Upper lobe of left lung (tissue), 6 donors: Measurements from ENCODE around the gene NPHS1. TPM values are rescaled to one million over a fixed set of nuclear protein-coding genes. Genes with fewer than 3 reads are reported as not detected.
A peak's percentile ranks its signal among the peaks of the same experiment; 100 is the strongest.

Source experiments
- ATAC-seq, 2 donors: fragments of 200-7000 bp; cut with Tn5 transposase; one replicate each; pipeline ENCODE4 v1.9.1; 2022; ENCODE audit warnings: mild to moderate bottlenecking in 2 of 2, moderate library complexity in 2 of 2; ENCODE audit not compliant: low FRiP score in 2 of 2
- DNase-seq, 2 donors: peaks; one replicate each; pipeline ENCODE4 v3.0.0-alpha.2; 2019 to 2020
- H3K27ac ChIP-seq, 4 donors: fragments of 200-600 bp; sonication (generic); one replicate each; pipeline ENCODE4 v1.5.1; 2016 to 2019
- H3K27me3 ChIP-seq, 4 donors: fragments of 200-600 bp; sonication (generic); one replicate each; pipeline ENCODE4 v1.5.1; 2017 to 2019
- H3K36me3 ChIP-seq, 4 donors: fragments of 200-600 bp; sonication (generic); one replicate each; pipeline ENCODE4 v1.5.1; 2016 to 2019
- H3K4me1 ChIP-seq, 4 donors: fragments of 200-600 bp; sonication (generic); one replicate each; pipeline ENCODE4 v1.5.1; 2018 to 2019
- H3K4me3 ChIP-seq, 4 donors: fragments of 200-600 bp; sonication (generic); one replicate each; pipeline ENCODE4 v1.5.1; 2017 to 2019; ENCODE audit warnings: mild to moderate bottlenecking in 2 of 4, moderate library complexity in 1 of 4
- H3K9me3 ChIP-seq, 4 donors: fragments of 200-600 bp; sonication (generic); one replicate each; pipeline ENCODE4 v1.5.1; 2018 to 2019
- EP300 ChIP-seq, 4 donors: sonication (generic); formaldehyde crosslinking; IDR thresholded peaks; one replicate each; pipeline ENCODE4 v1.5.1; 2017; ENCODE audit warnings: antibody characterized with exemption in 4 of 4, control low read depth in 2 of 4
- POLR2A ChIP-seq, 4 donors: fragments of 450-650 bp; IDR thresholded peaks; one replicate each; pipeline ENCODE4 v1.5.1; 2016 to 2017; ENCODE audit warnings: antibody characterized with exemption in 4 of 4, mild to moderate bottlenecking in 2 of 4
- POLR2AphosphoS5 ChIP-seq, 2 donors: sonication (generic); formaldehyde crosslinking; IDR thresholded peaks; one replicate each; pipeline ENCODE4 v1.5.1; 2017; ENCODE audit warnings: antibody characterized with exemption in 2 of 2
- WGBS, 2 donors: methylation state at CpG; one replicate each; pipeline ENCODE4 v1.1.5; 2017 to 2018; 5-methylcytosine and 5-hydroxymethylcytosine counted together
- total RNA-seq, 6 donors: library from RNA; depleted of rRNA in 4 of 6; stranded (reverse); fragments of >200 nt in 4 of 6; gene quantifications; one replicate each; pipeline versions ENCODE4 v1.1.0 to v1.2.1, GENCODE V29; 2016 to 2021
- TF ChIP-seq, protein P1 (sequence below), 6 experiments: fragments of 450-650 bp in 4 of 6; fragments of 200-600 bp in 2 of 6; sonication (generic) in 2 of 6; IDR thresholded peaks; one replicate each; pipeline ENCODE4 v1.5.1; 2016 to 2019; ENCODE audit warnings: antibody characterized with exemption in 6 of 6
- donor health status: DM: no; HTN: no; CAD: no; lungs with moderate emphysema.
- donor health status: DM: no; HTN: yes; CAD: no; lungs with severe emphysema.

NPHS1 gene, protein sequence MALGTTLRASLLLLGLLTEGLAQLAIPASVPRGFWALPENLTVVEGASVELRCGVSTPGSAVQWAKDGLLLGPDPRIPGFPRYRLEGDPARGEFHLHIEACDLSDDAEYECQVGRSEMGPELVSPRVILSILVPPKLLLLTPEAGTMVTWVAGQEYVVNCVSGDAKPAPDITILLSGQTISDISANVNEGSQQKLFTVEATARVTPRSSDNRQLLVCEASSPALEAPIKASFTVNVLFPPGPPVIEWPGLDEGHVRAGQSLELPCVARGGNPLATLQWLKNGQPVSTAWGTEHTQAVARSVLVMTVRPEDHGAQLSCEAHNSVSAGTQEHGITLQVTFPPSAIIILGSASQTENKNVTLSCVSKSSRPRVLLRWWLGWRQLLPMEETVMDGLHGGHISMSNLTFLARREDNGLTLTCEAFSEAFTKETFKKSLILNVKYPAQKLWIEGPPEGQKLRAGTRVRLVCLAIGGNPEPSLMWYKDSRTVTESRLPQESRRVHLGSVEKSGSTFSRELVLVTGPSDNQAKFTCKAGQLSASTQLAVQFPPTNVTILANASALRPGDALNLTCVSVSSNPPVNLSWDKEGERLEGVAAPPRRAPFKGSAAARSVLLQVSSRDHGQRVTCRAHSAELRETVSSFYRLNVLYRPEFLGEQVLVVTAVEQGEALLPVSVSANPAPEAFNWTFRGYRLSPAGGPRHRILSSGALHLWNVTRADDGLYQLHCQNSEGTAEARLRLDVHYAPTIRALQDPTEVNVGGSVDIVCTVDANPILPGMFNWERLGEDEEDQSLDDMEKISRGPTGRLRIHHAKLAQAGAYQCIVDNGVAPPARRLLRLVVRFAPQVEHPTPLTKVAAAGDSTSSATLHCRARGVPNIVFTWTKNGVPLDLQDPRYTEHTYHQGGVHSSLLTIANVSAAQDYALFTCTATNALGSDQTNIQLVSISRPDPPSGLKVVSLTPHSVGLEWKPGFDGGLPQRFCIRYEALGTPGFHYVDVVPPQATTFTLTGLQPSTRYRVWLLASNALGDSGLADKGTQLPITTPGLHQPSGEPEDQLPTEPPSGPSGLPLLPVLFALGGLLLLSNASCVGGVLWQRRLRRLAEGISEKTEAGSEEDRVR (N-terminal part only)
- not detected for total RNA-seq

DNA sequence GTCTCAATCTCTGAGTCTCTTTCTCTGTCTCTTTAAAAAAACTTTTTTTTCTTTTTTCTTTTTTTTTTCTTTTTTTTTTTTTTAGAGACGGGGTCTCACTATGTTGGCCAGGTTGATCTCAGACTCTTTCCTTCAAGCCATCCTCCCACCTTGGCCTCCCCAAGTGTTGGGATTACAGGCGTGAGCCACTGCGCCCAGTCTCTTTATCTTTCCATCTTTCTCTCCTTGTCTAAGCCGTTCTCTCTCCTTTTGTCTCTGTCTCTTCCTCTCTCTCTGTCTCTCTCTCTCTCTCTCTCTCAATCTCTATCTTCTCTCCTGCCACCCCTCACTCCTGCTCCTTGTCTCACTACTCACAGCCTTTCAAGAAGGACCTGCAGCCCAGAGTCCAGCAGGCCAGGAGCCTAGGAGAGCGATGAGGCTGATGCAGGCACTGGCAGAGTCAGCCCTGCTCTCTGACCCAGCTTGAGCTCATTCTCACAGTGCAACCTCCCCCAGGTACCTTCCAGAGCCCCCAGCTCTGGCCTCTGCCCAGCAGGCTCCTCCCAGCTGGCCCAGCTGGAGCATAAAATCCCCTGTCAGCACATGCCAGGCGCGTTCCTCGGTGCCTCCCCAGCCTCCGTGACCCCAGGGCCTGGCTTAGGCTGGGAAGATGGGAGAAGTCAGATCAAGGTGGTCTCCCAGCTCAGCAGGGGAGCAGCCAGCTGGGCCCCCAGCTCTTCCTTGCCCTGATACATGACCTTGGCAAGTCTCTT is at the start of gene NPHS1:
Gene NPHS1, minus strand, starts transcription at position 476 of the 752 bp plus-strand sequence. CDS start 667 bp downstream, outside the sequence.
- Histone ChIP-seq H3K36me3 (no peaks in the 10 kb centered on the region), H3K4me1 (peaks cover 9 to 15% (median 11%) of the 10 kb centered on the region in 4 donors), H3K9me3 (no peaks in the 10 kb centered on the region), H3K4me3 (no peak within 1 kb of the TSS), H3K27ac (no peak within 1 kb of the TSS), H3K27me3 (peaks cover 0 to 32% (median 13%) of the 10 kb centered on the region in 4 donors)
- WGBS, 2 donors: 62 to 63% methylated on average over 9 of the region's 9 CpGs
- DNase-seq (no peak), ATAC-seq (no peak)
- TF ChIP-seq EP300 (IDR thresholded peaks at IDR 0.05) (no peak), POLR2A (IDR thresholded peaks at IDR 0.05) (no peak), POLR2AphosphoS5 (IDR thresholded peaks at IDR 0.05) (no peak)
- TF ChIP-seq, protein P1, sequence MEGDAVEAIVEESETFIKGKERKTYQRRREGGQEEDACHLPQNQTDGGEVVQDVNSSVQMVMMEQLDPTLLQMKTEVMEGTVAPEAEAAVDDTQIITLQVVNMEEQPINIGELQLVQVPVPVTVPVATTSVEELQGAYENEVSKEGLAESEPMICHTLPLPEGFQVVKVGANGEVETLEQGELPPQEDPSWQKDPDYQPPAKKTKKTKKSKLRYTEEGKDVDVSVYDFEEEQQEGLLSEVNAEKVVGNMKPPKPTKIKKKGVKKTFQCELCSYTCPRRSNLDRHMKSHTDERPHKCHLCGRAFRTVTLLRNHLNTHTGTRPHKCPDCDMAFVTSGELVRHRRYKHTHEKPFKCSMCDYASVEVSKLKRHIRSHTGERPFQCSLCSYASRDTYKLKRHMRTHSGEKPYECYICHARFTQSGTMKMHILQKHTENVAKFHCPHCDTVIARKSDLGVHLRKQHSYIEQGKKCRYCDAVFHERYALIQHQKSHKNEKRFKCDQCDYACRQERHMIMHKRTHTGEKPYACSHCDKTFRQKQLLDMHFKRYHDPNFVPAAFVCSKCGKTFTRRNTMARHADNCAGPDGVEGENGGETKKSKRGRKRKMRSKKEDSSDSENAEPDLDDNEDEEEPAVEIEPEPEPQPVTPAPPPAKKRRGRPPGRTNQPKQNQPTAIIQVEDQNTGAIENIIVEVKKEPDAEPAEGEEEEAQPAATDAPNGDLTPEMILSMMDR (IDR thresholded peaks at IDR 0.05): no peak

DNA sequence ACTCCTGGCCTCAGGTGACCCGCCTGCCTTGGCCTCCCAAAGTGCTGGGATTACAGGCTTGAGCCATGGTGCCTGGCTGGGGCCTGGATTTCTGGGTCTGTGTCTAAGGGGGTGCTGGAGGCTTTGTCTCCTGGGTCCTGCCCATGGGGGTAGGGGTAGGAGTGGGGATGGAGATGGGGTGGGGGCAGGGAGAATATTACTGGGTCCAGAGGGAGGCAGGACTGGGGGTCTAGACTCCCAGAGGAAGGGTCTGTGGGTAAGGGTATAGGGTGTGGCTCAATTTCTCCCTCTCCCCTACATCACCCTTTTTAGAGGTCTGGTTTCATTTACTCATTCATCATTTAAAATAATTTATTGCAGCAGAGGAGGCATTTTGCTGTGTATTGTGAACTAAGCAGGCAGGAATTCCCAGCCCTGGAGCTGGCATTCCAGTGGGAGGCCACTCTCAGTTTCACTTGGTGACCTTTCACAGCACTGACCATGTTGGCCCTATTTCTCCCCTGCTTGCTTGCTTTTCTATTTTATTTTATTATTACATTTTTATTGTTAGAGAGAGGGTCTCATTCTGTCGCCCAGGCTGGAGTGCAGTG is 48.8 kb upstream of the NPHS1 start:
- TF ChIP-seq POLR2AphosphoS5 (IDR thresholded peaks at IDR 0.05): no peak
- TF ChIP-seq EP300 (IDR thresholded peaks at IDR 0.05): no peak
- TF ChIP-seq, protein P1 (IDR thresholded peaks at IDR 0.05): no peak
- TF ChIP-seq POLR2A (IDR thresholded peaks at IDR 0.05): no peak
- Histone ChIP-seq H3K4me1 (peaks cover 26 to 58% (median 36%) of the 10 kb centered on the region in 4 donors), H3K9me3 (no peaks in the 10 kb centered on the region), H3K4me3 (peak overlapping the region in 3 of 4 donors; percentile 60 to 71 (median 62)), H3K27ac (peak overlapping the region; percentile 81 to 93 (median 92)), H3K27me3 (no peaks in the 10 kb centered on the region), H3K36me3 (peaks cover 3 to 15% (median 10%) of the 10 kb centered on the region in 4 donors)
- WGBS, 2 donors: 60 to 76% methylated on average over 2 of the region's 2 CpGs
- no peak for ATAC-seq
- DNase-seq: no peak

DNA sequence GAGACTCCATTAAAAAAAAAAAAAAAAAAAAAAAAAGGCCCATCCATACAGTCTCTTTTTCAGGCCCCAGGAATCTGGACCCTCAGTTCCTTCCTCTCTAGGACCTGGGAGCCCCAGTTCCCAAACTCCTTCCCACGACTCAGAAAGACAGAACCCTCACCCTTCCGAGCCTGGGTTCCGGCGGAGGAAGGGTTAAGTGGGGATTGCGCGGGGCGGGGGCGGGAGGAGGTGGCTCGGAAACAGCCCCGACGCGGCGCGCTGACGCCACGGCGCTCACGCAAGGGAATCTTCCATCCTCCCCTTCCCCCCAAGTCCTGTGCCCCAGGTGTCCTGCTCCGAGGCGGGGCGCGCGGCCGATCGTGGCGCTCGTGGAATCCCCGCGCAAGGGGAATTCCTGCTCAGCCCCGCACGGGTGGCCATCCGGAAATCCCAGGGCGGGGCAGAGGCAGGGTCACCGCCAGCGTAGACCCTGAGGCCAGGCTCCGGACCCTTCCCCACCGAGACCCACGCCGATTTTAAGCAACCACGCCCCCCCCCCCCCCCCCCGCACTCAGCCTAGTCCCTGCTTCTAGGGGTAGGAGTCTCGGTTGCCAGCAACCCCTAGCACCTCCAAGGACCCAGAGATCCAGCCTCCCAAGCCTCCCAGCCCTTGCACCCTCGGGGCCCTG is 47.4 kb upstream of the NPHS1 start:
- Histone ChIP-seq H3K4me1 (peaks cover 26 to 60% (median 36%) of the 10 kb centered on the region in 4 donors), H3K27ac (peak overlapping the region; percentile 81 to 93 (median 92)), H3K36me3 (peaks cover 6 to 30% (median 22%) of the 10 kb centered on the region in 4 donors), H3K27me3 (no peaks in the 10 kb centered on the region), H3K4me3 (peak overlapping the region; percentile 60 to 71 (median 66)), H3K9me3 (no peaks in the 10 kb centered on the region)
- ATAC-seq: peak; percentile 88 to 91
- TF ChIP-seq POLR2AphosphoS5 (IDR thresholded peaks at IDR 0.05) (peak; percentile 50 to 89), EP300 (IDR thresholded peaks at IDR 0.05) (peak in 1 of 4 donors; percentile 72), POLR2A (IDR thresholded peaks at IDR 0.05) (peak in 1 of 4 donors; percentile 31)
- TF ChIP-seq, protein P1 (IDR thresholded peaks at IDR 0.05): no peak
- WGBS, 2 donors: 2 to 3% methylated on average over 5 to 20 of the region's 43 CpGs
- peak; percentile 91 to 98 for DNase-seq
